ENCODE results near the gene HOXA9.

DNA sequence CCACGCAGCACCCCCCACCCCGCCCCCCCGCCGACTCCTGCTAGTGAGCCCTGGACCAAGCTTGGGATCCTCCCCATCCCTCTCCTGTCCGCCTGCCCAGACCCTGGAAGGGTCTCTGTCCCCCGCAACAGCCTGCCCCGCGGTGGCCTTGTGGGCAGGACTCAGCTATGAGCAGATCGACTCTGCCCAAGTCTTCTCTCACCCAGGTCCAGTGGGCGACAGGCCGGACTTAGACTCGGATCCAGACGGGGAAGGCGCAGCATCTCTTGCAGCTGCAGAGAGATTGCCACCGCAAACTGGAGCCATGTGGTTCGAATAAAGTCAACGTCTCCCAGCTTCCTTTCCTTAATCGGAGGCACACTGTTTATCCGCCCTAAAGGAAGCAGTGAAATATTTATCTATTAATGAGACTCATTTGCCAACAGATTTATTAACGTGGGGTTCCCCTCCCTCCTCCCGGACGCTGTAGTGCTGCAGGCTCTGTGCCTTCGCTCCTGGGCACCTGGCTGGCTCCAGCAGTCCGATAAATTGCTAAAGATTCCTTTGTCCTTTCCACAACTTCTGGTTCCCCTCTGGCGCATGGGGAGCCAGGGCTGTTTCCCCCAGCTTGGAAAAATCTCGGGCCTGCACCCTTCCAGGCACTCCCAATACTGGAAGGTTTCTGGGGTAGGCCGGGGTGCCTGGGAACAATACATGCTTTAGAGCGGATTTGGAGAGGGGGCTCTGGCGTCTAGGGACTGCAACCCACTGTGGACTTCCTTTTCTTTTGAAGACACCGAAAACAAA, 8.2 kb downstream of the HOXA9 start:
- TF ChIP-seq, protein P1, sequence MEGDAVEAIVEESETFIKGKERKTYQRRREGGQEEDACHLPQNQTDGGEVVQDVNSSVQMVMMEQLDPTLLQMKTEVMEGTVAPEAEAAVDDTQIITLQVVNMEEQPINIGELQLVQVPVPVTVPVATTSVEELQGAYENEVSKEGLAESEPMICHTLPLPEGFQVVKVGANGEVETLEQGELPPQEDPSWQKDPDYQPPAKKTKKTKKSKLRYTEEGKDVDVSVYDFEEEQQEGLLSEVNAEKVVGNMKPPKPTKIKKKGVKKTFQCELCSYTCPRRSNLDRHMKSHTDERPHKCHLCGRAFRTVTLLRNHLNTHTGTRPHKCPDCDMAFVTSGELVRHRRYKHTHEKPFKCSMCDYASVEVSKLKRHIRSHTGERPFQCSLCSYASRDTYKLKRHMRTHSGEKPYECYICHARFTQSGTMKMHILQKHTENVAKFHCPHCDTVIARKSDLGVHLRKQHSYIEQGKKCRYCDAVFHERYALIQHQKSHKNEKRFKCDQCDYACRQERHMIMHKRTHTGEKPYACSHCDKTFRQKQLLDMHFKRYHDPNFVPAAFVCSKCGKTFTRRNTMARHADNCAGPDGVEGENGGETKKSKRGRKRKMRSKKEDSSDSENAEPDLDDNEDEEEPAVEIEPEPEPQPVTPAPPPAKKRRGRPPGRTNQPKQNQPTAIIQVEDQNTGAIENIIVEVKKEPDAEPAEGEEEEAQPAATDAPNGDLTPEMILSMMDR (IDR thresholded peaks at IDR 0.05) = no peak
- no peak for TF ChIP-seq POLR2A (IDR thresholded peaks at IDR 0.05)
- TF ChIP-seq POLR2AphosphoS5 (IDR thresholded peaks at IDR 0.05) = no peak
